T-cell (primary cell): ENCODE data around the gene DLGAP1. TPM values are rescaled to one million over a fixed set of nuclear protein-coding genes. Genes with fewer than 3 reads are reported as not detected.
A peak's percentile ranks its signal among the peaks of the same experiment; 100 is the strongest.

Source experiments
- ATAC-seq, 4 experiments: fragments of 200-7000 bp in 3 of 4; fragments of 150-1000 bp in 1 of 4; cut with Tn5 transposase; replicated peaks in 1 of 4; 1 replicate in 3 of 4; 2 replicates in 1 of 4; pipeline ENCODE4 v1.10.0; 2021; ENCODE audit warnings: moderate library complexity in 3 of 4, mild to moderate bottlenecking in 2 of 4, moderate number of reproducible peaks in 1 of 4
- CTCF ChIA-PET, 2 donors: fragments of 300-600 bp; sonication (Branson Sonifier 250); formaldehyde crosslinking; loops; one replicate each; lab custom pipeline; 2022; ENCODE audit warnings: antibody characterized with exemption in 2 of 2; lab: Charles Lee
- POLR2A ChIA-PET, 2 donors: fragments of 300-600 bp; sonication (Branson Sonifier 250); formaldehyde crosslinking; loops; one replicate each; lab custom pipeline; 2022; ENCODE audit warnings: antibody characterized with exemption in 2 of 2; lab: Charles Lee
- DNase-seq, 35 experiments: peaks; one replicate each; pipeline versions ENCODE4 v3.0.0 to v3.0.0-alpha.2; 2013 to 2023
- H3K27ac ChIP-seq: one replicate; pipeline ENCODE4 v1.5.1; 2013; ENCODE audit warnings: low read length
- H3K27me3 ChIP-seq, 2 experiments: replicated peaks in 1 of 2; 1 replicate in 1 of 2; 2 replicates in 1 of 2; pipeline versions ENCODE4 v1.6.1 to v1.7.0; 2013; ENCODE audit warnings: low read length in 1 of 2, mixed read lengths in 1 of 2; ENCODE audit not compliant: control insufficient read depth in 2 of 2, insufficient read depth in 2 of 2; ENCODE audit errors: extremely low read depth in 1 of 2
- H3K36me3 ChIP-seq, 2 donors: 1 replicate in 1 of 2; 2 replicates in 1 of 2; pipeline versions ENCODE4 v1.6.1 to v1.7.0; 2013; ENCODE audit warnings: low read length in 1 of 2; ENCODE audit not compliant: control insufficient read depth in 2 of 2, insufficient read depth in 1 of 2; ENCODE audit errors: extremely low read depth in 1 of 2
- H3K4me1 ChIP-seq, 2 experiments: 1 replicate in 1 of 2; 2 replicates in 1 of 2; pipeline versions ENCODE4 v1.6.1 to v1.7.0; 2013; ENCODE audit warnings: low read length in 2 of 2, mixed read lengths in 1 of 2; ENCODE audit not compliant: insufficient read depth in 2 of 2, control insufficient read depth in 1 of 2; ENCODE audit errors: extremely low read depth in 1 of 2
- H3K4me3 ChIP-seq, 2 donors: 1 replicate in 1 of 2; 2 replicates in 1 of 2; pipeline versions ENCODE4 v1.5.1 to v1.7.0; 2013; ENCODE audit warnings: mild to moderate bottlenecking in 2 of 2, low read length in 1 of 2, moderate library complexity in 1 of 2; ENCODE audit not compliant: control insufficient read depth in 1 of 2; ENCODE audit errors: extremely low read depth in 1 of 2
- H3K9me3 ChIP-seq: 2 replicates; pipeline ENCODE4 v1.7.0; 2013
- H3K27ac Mint-ChIP-seq, 2 donors: one replicate each; pipeline ENCODE4 v1.8.0; 2020 to 2021; ENCODE audit warnings: mild to moderate bottlenecking in 2 of 2, mixed read lengths in 2 of 2
- H3K27me3 Mint-ChIP-seq, 2 donors: one replicate each; pipeline ENCODE4 v1.8.0; 2021 to 2022; ENCODE audit warnings: mixed read lengths in 2 of 2
- H3K36me3 Mint-ChIP-seq: one replicate; pipeline ENCODE4 v1.8.0; 2021; ENCODE audit warnings: mixed read lengths
- H3K4me1 Mint-ChIP-seq, 3 donors: one replicate each; pipeline ENCODE4 v1.8.0; 2020 to 2022; ENCODE audit warnings: mixed read lengths in 3 of 3, mild to moderate bottlenecking in 1 of 3
- H3K4me3 Mint-ChIP-seq, 3 donors: one replicate each; pipeline ENCODE4 v1.8.0; 2020 to 2022; ENCODE audit warnings: mild to moderate bottlenecking in 3 of 3, mixed read lengths in 3 of 3, moderate library complexity in 3 of 3
- H3K9me3 Mint-ChIP-seq, 3 donors: one replicate each; pipeline ENCODE4 v1.8.0; 2020 to 2022; ENCODE audit warnings: mixed read lengths in 3 of 3
- WGBS: methylation state at CpG from one replicate; pipeline ENCODE4 v1.1.5; 2013; ENCODE audit warnings: missing lambda C conversion rate; ENCODE audit not compliant: insufficient coverage; 5-methylcytosine and 5-hydroxymethylcytosine counted together
- total RNA-seq, 35 experiments: library from RNA in 6 of 35; stranded (reverse) in 6 of 35; fragments of 120-200 nt in 1 of 35; gene quantifications; one replicate each; pipeline versions ENCODE4 v1.2.1 to v1.2.4 and lab custom pipeline; 2013 to 2026

Gene DLGAP1
- total RNA-seq, 5 donors from 2014 or later (not counting 1 experiment from before 2014, with no cell fraction given) = 0.25 to 1.8 (median 0.26) TPM

- DNase-seq (no peak), ATAC-seq (no peak)
- peaks cover 1 to 12% of the 10 kb centered on the region in 2 donors for H3K27me3 Mint-ChIP-seq
- CTCF ChIA-PET = interaction anchor here in 1 of 2 donors (0.6 to 0.7 kb wide), 3 partner anchors 10 to 355 kb away, joined by 3 to 6 read pairs (median 3); no protein-coding TSS in a partner anchor
- no peaks in the 10 kb centered on the region for H3K36me3 ChIP-seq
- H3K36me3 Mint-ChIP-seq = no peaks in the 10 kb centered on the region
- peaks cover 0 to 16% (median 5%) of the 10 kb centered on the region in 3 donors for H3K9me3 Mint-ChIP-seq
- POLR2A ChIA-PET = no interaction called here
- H3K27me3 ChIP-seq = peaks cover 0 to 4% of the 10 kb centered on the region in 2 experiments
- H3K4me3 ChIP-seq = no peak overlapping the region
- H3K27ac Mint-ChIP-seq = no peak overlapping the region
- H3K27ac ChIP-seq = no peak overlapping the region
- no peaks in the 10 kb centered on the region for H3K9me3 ChIP-seq
- 80% methylated on average over 1 of the region's 2 CpGs for WGBS
- H3K4me1 Mint-ChIP-seq = no peaks in the 10 kb centered on the region
- H3K4me1 ChIP-seq = no peaks in the 10 kb centered on the region
- H3K4me3 Mint-ChIP-seq = no peak overlapping the region
Measured at GRCh38 chr18:3759099-3759498, 696.0 kb downstream of the DLGAP1 start.

- H3K27ac ChIP-seq = no peak overlapping the region
- Mint-ChIP-seq H3K9me3 (peaks cover 0 to 16% (median 5%) of the 10 kb centered on the region in 3 donors), H3K4me1 (no peaks in the 10 kb centered on the region), H3K27me3 (peaks cover 0 to 12% of the 10 kb centered on the region in 2 donors), H3K27ac (no peak overlapping the region), H3K36me3 (no peaks in the 10 kb centered on the region), H3K4me3 (no peak overlapping the region)
- no CpG with 5 or more reads among the region's 7 CpGs for WGBS
- POLR2A ChIA-PET = no interaction called here
- H3K27me3 ChIP-seq = peaks cover 0 to 4% of the 10 kb centered on the region in 2 experiments
- no peak overlapping the region for H3K4me3 ChIP-seq
- ATAC-seq (no peak), DNase-seq (no peak)
- no peaks in the 10 kb centered on the region for H3K36me3 ChIP-seq
- H3K4me1 ChIP-seq = no peaks in the 10 kb centered on the region
- no peaks in the 10 kb centered on the region for H3K9me3 ChIP-seq
- CTCF ChIA-PET = interaction anchor here in 1 of 2 donors (0.6 kb wide), 1 partner anchor 355 kb away, joined by 6 read pairs; no protein-coding TSS in a partner anchor
Measured at GRCh38 chr18:3758531-3758930, 696.6 kb downstream of the DLGAP1 start.

GRCh38 chr18:3757361-3757760 lies 697.7 kb downstream of the DLGAP1 start:
- Histone ChIP-seq H3K4me1 (no peaks in the 10 kb centered on the region), H3K36me3 (no peaks in the 10 kb centered on the region), H3K4me3 (no peak overlapping the region), H3K27ac (no peak overlapping the region), H3K9me3 (no peaks in the 10 kb centered on the region), H3K27me3 (peaks cover 0 to 4% of the 10 kb centered on the region in 2 experiments)
- H3K27ac Mint-ChIP-seq = no peak overlapping the region
- no peak overlapping the region for H3K4me3 Mint-ChIP-seq
- DNase-seq = no peak
- H3K9me3 Mint-ChIP-seq = peaks cover 0 to 16% (median 5%) of the 10 kb centered on the region in 3 donors
- no peak for ATAC-seq
- no peaks in the 10 kb centered on the region for H3K4me1 Mint-ChIP-seq
- POLR2A ChIA-PET = no interaction called here
- H3K36me3 Mint-ChIP-seq = no peaks in the 10 kb centered on the region
- CTCF ChIA-PET = interaction anchor here in 1 of 2 donors (0.7 kb wide), 1 partner anchor 348 kb away, joined by 3 read pairs; no protein-coding TSS in a partner anchor
- WGBS = no CpG with 5 or more reads among the region's 3 CpGs
- H3K27me3 Mint-ChIP-seq = peaks cover 4 to 20% of the 10 kb centered on the region in 2 donors

- Mint-ChIP-seq H3K4me3 (no peak overlapping the region), H3K36me3 (no peaks in the 10 kb centered on the region), H3K9me3 (peaks cover 3 to 16% (median 3%) of the 10 kb centered on the region in 3 donors), H3K27ac (no peak overlapping the region), H3K27me3 (peaks cover 19 to 21% of the 10 kb centered on the region in 2 donors), H3K4me1 (no peaks in the 10 kb centered on the region)
- H3K4me3 ChIP-seq = no peak overlapping the region
- H3K4me1 ChIP-seq = no peaks in the 10 kb centered on the region
- ChIA-PET CTCF (no interaction called here), POLR2A (no interaction called here)
- no peak for DNase-seq
- H3K9me3 ChIP-seq = no peaks in the 10 kb centered on the region
- no peak for ATAC-seq
- no peak overlapping the region for H3K27ac ChIP-seq
- peaks cover 0 to 4% of the 10 kb centered on the region in 2 experiments for H3K27me3 ChIP-seq
- no peaks in the 10 kb centered on the region for H3K36me3 ChIP-seq
- WGBS = 40% methylated on average over 1 of the region's 4 CpGs
Measured at GRCh38 chr18:3753106-3753505, 702.0 kb downstream of the DLGAP1 start.

- no peaks in the 10 kb centered on the region for H3K4me1 Mint-ChIP-seq
- H3K27me3 Mint-ChIP-seq = peaks cover 11 to 25% of the 10 kb centered on the region in 2 donors
- H3K27ac Mint-ChIP-seq = no peak overlapping the region
- no CpG with 5 or more reads among the region's 3 CpGs for WGBS
- Histone ChIP-seq H3K9me3 (no peaks in the 10 kb centered on the region), H3K36me3 (no peaks in the 10 kb centered on the region), H3K27me3 (peaks cover 0 to 3% of the 10 kb centered on the region in 2 experiments), H3K4me1 (no peaks in the 10 kb centered on the region), H3K27ac (no peak overlapping the region), H3K4me3 (no peak overlapping the region)
- H3K9me3 Mint-ChIP-seq = peaks cover 0 to 3% (median 0%) of the 10 kb centered on the region in 3 donors
- ATAC-seq (no peak), DNase-seq (no peak)
- H3K4me3 Mint-ChIP-seq = no peak overlapping the region
- CTCF ChIA-PET = no interaction called here
- H3K36me3 Mint-ChIP-seq = no peaks in the 10 kb centered on the region
- POLR2A ChIA-PET = no interaction called here
Measured at GRCh38 chr18:3748086-3748485, 707.0 kb downstream of the DLGAP1 start.

- Histone ChIP-seq H3K27ac (no peak overlapping the region), H3K36me3 (no peaks in the 10 kb centered on the region), H3K27me3 (peaks cover 0 to 3% of the 10 kb centered on the region in 2 experiments), H3K4me3 (no peak overlapping the region), H3K4me1 (no peaks in the 10 kb centered on the region), H3K9me3 (no peaks in the 10 kb centered on the region)
- Mint-ChIP-seq H3K4me3 (no peak overlapping the region), H3K27me3 (peaks cover 7 to 21% of the 10 kb centered on the region in 2 donors), H3K4me1 (no peaks in the 10 kb centered on the region), H3K9me3 (peaks cover 0 to 7% (median 0%) of the 10 kb centered on the region in 3 donors), H3K36me3 (no peaks in the 10 kb centered on the region), H3K27ac (no peak overlapping the region)
- CTCF ChIA-PET = no interaction called here
- ATAC-seq (no peak), DNase-seq (peak in 1 of 35 experiments; percentile 15)
- 87% methylated on average over 3 of the region's 14 CpGs for WGBS
- POLR2A ChIA-PET = no interaction called here
Measured at GRCh38 chr18:3747176-3747973, 707.7 kb downstream of the DLGAP1 start.
